ENCODE results near the gene SELENOF. TPM values are rescaled to one million over a fixed set of nuclear protein-coding genes. Genes with fewer than 3 reads are reported as not detected.

Gene SELENOF
- total RNA-seq, 1 donor from 2014 or later, result 129 TPM

GRCh38 chr1:86924324-86924960, 10.5 kb upstream of the SELENOF start:
- no peak overlapping the region for H3K4me3 Mint-ChIP-seq

GRCh38 chr1:86922445-86922844, 8.5 kb upstream of the SELENOF start:
- no peak for DNase-seq (ENCODE audit: low read depth, low spot score)
- Mint-ChIP-seq H3K36me3 (ENCODE audit: low read depth) (peaks cover 50% of the 10 kb centered on the region), H3K9me3 (peaks cover 22% of the 10 kb centered on the region), H3K4me3 (no peak overlapping the region), H3K27ac (ENCODE audit: unreplicated experiment) (no peak overlapping the region), H3K27me3 (ENCODE audit: low read depth) (no peaks in the 10 kb centered on the region), H3K4me1 (peaks cover 5% of the 10 kb centered on the region)
- no peak for TF ChIP-seq CTCF (conservative IDR thresholded peaks at IDR 0.05)

More at GRCh38 chr1:86924324-86924960, 10.5 kb upstream of the SELENOF start:
- Mint-ChIP-seq H3K27ac (ENCODE audit: unreplicated experiment) (no peak overlapping the region), H3K27me3 (ENCODE audit: low read depth) (no peaks in the 10 kb centered on the region), H3K9me3 (peaks cover 22% of the 10 kb centered on the region), H3K4me1 (no peaks in the 10 kb centered on the region), H3K36me3 (ENCODE audit: low read depth) (peaks cover 50% of the 10 kb centered on the region)
- TF ChIP-seq CTCF (conservative IDR thresholded peaks at IDR 0.05), result no peak
- no peak for DNase-seq (ENCODE audit: low read depth, low spot score)

GRCh38 chr1:86916752-86917151, 2.8 kb upstream of the SELENOF start:
- peaks cover 15% of the 10 kb centered on the region for H3K36me3 Mint-ChIP-seq (ENCODE audit: low read depth)
- H3K27me3 Mint-ChIP-seq (ENCODE audit: low read depth), result no peaks in the 10 kb centered on the region
- H3K4me3 Mint-ChIP-seq, result peak overlapping the region; percentile 72
- H3K9me3 Mint-ChIP-seq, result peaks cover 4% of the 10 kb centered on the region
- no peak overlapping the region for H3K27ac Mint-ChIP-seq (ENCODE audit: unreplicated experiment)
- H3K4me1 Mint-ChIP-seq, result peaks cover 25% of the 10 kb centered on the region
- no peak for DNase-seq (ENCODE audit: low read depth, low spot score)
- no peak for TF ChIP-seq CTCF (conservative IDR thresholded peaks at IDR 0.05)

GRCh38 chr1:86915737-86916235, 1.9 kb upstream of the SELENOF start:
- H3K27ac Mint-ChIP-seq (ENCODE audit: unreplicated experiment), result no peak overlapping the region
- H3K4me3 Mint-ChIP-seq, result no peak overlapping the region
- no peak for DNase-seq (ENCODE audit: low read depth, low spot score)
- no peaks in the 10 kb centered on the region for H3K9me3 Mint-ChIP-seq
- no peak for TF ChIP-seq CTCF (conservative IDR thresholded peaks at IDR 0.05)
- H3K27me3 Mint-ChIP-seq (ENCODE audit: low read depth), result no peaks in the 10 kb centered on the region
- peaks cover 33% of the 10 kb centered on the region for H3K4me1 Mint-ChIP-seq
- peaks cover 6% of the 10 kb centered on the region for H3K36me3 Mint-ChIP-seq (ENCODE audit: low read depth)

- H3K27me3 Mint-ChIP-seq (ENCODE audit: low read depth), result no peaks in the 10 kb centered on the region
- H3K4me1 Mint-ChIP-seq, result peaks cover 34% of the 10 kb centered on the region
- TF ChIP-seq CTCF (conservative IDR thresholded peaks at IDR 0.05), result no peak
- no peak overlapping the region for H3K27ac Mint-ChIP-seq (ENCODE audit: unreplicated experiment)
- H3K9me3 Mint-ChIP-seq, result no peaks in the 10 kb centered on the region
- peaks cover under 1% of the 10 kb centered on the region for H3K36me3 Mint-ChIP-seq (ENCODE audit: low read depth)
- H3K4me3 Mint-ChIP-seq, result no peak overlapping the region
- DNase-seq (ENCODE audit: low read depth, low spot score), result peak; percentile 47
These were observed 1.2 kb upstream of the SELENOF start for GRCh38 chr1:86914998-86915736.
